RPMI8226 (cell line): ENCODE measurements around the gene CHID1.

Experiments used
- DNase-seq: peaks from one replicate; pipeline ENCODE4 v3.0.0-alpha.2; 2015

Gene CHID1

DNA sequence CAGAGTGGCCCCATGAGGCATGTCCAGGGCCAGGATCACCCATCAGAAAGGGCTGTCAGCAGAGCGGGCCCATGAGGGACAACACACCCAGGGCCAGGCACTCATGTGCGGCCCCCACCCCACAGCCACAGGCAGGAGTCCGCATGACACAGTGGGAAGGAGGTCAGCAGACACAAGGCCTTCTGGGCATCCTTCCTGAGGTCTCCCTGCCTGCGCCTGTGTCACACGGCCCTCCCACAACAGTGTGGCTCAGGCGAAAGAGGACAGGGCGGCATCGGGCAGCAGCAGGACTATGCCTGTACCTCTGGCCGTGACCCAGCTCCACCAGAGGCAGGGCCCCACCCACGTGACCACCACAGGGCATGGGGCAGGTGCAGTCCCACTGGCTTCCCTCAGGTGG lies 27.1 kb downstream of the CHID1 start:
- DNase-seq: no peak

DNA sequence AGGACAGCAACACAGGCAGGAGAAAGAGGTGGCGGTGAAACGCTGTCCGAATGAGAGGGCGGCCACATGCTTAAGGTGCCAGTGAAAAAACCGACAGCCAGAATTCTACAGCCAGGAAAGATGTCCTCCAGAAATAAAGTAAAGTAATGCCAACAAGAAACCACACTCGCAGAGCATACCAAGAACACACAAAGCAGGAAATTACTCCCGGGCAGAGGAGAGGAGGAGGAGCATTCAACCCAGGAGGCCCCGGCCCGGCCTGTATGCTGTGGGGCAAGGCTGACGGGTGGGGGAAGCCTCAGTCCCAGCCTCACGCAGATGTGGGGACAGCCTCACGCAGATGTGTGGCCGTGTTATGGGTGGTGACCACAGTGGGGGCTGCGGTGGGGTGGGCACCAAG lies 28.0 kb downstream of the CHID1 start:
- DNase-seq: no peak

DNA sequence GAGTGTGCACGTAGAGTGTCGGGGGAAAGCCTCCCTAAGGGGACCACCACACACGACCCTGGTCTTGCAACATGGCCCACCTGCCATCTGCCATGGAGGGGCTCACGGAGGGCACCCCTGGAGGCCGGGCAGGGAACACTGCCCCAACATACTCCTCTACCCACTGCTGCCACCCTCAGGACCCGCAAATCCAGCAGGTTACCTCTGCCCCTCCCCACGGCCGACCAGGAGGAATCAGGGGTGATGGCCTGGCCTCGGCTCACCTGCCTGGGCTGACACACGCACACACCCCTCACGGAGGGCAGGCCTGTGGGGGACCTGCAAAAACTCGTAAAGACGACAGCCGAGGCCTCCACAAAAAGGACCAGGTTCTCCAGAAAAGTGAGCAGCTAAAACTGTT lies 30.2 kb downstream of the CHID1 start:
- no peak for DNase-seq

DNA sequence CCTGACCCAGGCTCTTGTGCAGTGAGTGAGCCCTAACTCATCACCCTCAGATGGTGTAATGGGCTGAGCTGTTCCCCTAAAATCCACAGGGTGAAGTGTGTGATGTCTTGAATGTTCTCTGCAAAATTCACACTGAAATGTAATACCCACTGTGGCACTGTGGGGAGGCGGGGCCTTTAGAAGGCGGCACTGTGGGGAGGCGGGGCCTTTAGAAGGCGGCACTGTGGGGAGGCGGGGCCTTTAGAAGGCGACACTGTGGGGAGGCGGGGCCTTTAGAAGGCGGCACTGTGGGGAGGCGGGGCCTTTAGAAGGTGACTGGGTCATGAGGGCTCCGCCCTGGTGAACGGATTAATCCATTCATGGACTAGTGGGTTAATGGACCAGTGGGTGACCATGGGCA lies 33.0 kb downstream of the CHID1 start:
- no peak for DNase-seq

DNA sequence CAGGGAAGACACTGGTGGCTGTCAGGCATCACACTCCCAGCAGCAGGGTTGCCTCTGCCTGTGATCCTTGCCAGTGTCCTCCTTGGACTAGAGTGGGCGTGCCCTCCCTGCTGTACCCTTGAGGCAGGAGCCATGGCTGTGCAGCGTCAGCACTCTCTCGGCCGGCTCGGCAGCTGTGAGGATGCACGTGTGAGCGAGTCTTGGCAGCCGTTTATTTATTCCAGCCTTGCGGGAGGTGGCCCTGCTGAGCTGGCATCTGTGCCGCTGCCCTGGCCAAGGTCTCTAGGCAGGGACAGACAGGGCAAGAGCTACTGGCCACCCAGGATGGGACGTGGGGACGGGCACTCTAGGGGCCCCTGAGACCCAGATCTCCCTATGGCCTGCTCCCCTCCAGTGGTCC lies 34.1 kb downstream of the CHID1 start:
- DNase-seq: no peak

DNA sequence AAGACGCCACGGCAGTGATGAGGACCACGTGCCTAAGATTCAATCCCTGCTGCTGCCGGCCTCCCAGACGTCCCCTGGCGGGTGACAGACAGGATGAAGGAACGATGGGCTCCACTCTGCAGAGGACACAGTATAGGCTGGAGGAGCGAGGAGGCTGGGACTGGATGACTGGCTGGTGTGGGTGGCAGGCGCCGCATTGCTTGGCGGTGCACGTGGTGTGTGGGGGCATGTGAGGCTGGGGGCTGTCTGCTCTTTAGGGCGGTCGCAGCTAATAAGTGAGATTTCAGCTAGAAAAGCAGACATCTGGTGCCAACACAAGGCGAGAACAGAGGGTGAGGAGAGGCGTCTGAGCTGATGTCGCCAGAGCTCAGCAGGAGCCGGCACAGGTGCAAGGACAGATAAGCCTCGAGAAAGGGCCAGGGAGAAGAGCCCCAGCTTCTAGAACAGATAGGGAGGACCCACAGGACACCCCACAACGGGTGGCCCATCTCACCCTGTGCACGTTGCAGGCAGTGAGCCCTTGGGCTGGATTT lies 34.8 kb downstream of the CHID1 start:
- no peak for DNase-seq

DNA sequence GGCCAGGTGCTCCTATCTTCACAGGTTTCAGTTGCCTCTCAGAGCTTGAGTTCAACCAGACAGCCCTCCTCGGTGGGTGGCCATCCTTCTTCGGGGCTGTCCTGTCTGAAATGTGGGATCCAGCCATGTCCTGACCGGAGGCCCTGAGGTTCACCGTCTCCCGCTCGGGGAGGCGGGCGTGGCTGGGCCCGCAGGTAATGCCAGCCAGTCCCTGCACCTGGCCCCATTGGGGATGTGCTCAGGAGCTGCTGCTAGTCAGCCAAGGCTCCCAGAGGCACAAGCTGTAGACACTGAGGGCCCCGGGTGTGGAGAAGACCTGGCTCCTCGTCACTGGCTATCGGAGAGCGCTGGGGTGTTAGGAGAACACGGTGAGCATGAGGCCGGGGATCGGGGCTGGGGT lies 35.4 kb downstream of the CHID1 start:
- no peak for DNase-seq

DNA sequence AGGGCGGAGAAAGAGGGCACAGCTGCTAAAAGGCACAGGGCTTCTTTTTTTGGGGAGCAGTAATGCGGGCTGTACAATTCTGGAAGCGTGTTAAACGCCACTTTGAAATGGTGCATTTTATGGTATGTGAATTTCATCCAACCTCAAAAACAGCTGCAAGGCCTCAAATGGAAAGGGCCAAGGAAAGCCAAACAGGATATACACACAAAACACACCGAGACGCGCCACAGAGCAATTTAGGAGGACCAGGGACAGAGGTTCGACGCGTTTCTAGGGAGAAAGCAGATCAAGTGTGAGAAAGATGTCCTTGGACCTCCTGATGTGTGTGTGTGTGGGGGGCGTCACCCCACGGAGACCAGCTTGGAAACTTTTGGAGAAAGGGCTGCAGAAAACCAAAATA lies 36.9 kb downstream of the CHID1 start:
- no peak for DNase-seq

DNA sequence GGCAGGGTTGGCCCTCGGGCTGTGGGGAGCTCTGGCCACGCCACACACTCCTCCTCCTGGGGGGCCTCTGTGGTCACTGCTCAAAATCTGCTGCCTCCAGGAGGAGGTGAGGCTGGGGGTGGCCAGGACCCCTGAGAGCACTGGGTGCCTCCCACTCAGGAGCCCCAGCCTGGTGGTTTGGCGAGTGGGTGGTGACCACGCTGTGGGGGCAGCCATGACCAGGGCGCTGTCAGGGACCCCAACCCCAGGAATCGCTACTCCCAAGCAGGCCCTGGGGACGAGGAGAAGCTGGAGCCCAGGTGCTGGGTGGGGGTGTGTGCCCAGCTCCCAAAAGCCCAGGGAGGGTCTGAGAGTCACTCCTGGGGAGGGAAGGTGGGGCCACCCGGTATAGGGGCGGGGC lies 37.8 kb downstream of the CHID1 start:
- no peak for DNase-seq

DNA sequence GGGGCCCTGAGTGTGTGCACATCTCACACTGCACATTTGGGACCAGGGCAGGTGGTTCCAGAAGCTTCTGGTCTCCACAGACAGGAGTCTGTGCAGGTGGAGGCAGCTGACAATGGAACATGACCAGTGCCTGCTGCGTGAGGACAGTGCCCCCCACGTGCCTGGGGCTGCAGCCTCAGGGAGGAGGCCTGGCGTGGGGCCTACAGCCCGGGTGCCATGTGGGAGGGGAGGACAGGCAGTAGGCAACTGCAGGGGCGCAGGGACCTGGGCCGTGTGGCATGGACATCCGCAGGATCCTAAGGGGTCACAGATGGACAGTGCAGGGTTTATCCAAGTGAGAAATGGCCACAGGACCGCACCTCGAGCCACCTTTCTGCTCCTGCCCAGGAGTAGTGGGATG lies 39.1 kb downstream of the CHID1 start:
- DNase-seq: no peak

DNA sequence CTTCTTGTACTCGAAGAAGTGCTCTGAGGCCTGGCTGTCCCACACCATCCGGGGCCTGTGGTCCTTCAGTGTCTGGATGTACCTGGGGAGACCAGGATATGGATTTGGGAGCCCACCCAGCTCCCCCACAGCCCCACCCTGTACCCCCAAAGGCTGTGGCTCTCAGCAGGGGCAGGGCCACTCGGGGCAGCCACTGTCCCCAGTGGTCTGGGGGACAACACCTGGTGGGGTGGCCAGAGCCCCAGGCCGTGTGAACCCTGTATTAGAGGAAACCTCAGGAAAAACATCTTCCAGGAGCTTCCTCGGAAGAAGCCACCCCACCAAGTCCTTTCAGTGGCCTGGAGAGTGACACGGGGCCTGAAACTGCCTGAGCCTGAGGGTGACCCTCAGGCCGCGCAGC lies 40.2 kb downstream of the CHID1 start:
- no peak for DNase-seq

DNA sequence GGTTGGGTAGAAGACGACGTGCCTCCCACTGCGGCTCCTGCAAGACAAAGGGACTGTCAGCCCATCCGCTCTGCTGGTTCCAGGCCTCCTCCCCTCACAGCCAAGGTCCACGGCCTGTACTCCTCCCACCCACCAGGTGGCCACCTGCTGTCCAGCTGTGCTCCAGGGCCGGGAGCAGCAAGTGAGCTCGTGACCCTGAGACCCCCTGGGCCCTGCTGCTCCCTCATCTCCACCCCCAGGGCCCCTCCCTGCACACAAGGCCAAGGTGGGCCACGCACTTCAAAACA lies 40.5 kb downstream of the CHID1 start:
- no peak for DNase-seq

DNA sequence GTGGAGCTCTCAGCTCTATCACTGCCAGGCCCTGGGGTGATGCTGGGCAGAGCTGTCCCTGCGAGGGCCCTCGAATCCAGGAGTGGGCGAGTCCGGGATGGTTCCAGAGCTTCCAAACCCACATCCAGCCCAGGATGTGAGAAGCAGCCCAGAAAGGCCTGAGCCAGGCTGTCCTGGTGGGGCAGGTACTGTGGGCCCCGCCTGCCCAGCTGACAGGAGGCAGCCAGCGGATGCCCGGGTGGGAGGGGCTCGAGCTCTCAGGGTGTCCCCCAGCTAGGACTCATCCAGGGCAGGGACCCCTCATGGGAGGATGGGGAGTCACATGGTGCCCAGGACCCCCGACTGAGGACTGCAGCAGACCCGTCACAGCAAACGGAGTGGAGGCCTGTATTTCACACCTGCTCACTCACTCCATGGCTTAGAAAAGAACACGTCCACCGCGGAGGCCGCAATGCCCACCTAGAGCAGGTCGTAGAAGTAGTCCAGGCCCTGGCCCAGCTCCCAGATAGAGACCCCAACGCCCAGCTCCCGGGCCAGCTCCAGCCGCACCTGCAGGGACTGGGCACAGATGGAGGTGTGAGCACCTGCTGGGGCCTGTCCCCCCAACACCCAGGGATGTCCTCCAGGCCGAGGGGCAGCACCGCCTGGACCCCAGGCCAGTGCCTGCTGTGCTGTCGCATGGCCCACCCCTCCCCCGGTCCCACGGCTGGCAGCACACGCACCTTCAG lies 41.0 kb downstream of the CHID1 start:
- no peak for DNase-seq

DNA sequence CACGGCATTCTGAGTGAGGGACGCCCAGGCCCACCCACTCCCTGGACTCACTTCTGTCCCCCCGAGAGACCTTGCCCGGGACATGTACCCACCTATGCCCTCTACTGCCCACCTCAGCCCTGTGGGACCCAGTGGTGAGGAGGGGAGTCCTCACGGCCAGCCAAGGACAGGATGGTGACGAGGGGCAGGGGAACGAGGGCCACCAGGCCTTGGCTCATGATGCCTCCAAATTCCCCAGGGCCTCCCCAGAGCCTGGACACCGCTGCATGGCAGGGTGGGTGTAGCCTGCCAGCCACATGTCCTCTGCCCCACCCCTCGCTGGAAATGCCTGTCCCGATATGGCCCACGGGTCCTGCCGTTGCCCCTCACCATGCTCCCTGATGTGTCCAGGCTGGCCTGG lies 41.8 kb downstream of the CHID1 start:
- DNase-seq: no peak

DNA sequence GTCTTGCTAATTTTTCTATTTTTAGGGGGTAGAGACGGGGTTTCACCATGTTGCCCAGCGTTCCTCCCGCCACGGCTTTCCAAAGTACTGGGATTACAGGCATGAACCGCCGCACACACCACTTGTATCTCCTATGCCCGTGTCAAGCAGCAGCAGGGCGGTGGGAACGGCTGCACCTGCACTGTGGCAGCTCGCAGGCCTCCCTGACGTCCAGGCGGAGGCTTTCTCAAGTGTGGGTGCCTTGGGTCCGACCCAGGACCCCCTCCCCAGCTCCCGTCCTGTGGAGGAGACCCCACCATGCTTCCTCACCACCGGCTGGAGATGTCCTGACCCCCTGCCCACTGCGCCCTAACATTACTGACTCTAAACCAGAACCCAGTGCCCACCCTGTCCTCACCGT lies 42.2 kb downstream of the CHID1 start:
- no peak for DNase-seq

DNA sequence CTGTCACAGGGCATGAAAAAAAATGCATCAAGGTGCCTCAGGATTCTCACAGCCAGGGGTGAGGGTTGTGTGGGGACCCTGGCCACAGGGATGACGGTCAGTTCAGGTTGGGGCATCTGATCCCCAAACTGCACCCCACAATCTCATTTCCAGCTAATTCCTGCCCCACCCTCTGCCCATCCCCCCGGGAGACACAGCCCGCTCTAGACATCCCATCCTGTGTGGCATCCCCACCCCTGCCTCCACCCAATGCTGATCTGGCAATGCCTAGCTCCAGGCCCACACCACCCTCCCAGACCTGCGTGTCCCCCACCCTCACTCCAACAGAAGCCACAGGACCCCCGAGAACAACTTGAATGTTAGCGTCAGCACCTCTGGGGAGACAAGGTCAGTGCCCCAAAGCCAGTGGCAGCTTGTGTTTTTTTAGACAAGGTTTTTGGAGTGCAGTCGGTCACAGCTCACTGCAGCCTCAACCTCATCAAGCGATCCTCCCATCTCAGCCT lies 42.7 kb downstream of the CHID1 start:
- no peak for DNase-seq

DNA sequence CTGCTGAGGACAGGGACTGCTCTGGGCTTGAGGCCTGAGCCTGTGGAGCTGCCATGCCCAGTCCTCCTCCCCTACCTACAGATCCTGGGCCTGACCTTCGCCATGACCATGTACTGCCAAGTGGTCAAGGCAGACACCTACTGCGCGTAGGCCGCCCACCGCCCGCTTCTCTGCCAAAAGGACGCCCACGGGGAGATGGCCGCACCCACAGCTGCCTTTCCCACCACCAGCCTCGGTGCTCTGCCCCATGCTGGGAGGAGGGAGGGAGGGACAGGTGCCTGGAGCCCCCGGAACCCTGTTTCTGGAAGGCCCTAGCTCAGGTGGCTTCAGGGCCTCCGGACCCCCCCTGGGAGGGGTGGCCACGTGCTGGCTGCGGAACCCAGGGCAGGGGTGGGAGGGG lies 44.1 kb downstream of the CHID1 start:
- DNase-seq: no peak

DNA sequence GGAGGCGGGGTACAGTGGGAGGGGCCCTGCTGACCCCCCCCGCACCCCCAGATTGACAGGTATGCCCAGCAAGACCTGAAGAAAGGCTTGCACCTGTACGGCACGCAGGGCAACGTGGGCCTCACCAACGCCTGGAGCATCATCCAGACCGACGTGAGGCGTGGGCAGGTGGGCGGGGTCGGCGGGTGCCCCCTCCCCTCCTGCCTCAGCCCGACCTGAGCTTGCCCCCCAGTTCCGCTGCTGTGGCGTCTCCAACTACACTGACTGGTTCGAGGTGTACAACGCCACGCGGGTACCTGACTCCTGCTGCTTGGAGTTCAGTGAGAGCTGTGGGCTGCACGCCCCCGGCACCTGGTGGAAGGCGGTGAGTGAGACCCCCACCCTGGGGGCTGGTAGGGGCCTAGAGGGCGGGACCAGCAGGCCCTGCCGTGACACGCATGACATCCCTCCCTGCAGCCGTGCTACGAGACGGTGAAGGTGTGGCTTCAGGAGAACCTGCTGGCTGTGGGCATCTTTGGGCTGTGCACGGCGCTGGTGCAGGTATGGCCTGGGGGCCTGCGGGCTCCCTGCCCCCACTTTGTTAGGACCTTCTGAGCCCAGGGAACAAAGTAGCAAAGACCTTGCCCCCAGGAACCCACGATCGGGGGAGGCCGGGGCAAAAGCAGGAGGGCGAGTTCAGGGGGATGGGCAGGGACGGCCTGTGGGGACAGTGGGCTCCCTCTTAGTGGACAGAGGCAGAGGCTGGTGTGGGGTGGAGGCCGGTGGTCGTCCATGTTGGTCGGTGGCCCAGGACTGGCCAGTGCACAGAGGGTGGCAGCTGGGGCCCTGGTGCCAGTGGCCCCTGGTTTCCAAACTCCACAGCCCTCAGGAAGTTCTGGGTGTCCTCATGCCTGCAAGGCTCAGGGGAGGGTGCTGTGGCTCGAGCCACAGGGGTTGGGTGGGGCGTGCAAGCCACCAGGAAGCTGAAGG lies 44.9 kb downstream of the CHID1 start:
- no peak for DNase-seq

DNA sequence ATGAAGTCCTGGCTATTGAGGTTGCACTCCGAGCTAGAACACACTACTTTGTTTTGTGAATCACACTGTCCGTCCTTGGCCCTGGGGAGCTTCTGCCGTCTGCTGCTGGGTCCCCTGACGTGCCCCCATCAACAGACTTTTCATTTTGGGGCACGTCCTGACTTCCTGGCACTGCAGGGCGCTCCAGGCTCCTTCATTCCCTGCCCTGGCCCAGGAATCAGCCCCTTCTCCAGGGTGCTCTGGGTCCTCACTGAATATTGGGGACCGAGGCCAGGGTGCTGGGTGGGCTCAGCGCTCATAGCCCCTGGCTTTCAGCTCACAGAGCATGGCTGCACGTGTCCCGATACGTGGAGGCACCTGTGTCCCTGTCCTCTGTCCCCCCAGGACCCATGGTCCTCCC lies 45.7 kb downstream of the CHID1 start:
- DNase-seq: no peak

DNA sequence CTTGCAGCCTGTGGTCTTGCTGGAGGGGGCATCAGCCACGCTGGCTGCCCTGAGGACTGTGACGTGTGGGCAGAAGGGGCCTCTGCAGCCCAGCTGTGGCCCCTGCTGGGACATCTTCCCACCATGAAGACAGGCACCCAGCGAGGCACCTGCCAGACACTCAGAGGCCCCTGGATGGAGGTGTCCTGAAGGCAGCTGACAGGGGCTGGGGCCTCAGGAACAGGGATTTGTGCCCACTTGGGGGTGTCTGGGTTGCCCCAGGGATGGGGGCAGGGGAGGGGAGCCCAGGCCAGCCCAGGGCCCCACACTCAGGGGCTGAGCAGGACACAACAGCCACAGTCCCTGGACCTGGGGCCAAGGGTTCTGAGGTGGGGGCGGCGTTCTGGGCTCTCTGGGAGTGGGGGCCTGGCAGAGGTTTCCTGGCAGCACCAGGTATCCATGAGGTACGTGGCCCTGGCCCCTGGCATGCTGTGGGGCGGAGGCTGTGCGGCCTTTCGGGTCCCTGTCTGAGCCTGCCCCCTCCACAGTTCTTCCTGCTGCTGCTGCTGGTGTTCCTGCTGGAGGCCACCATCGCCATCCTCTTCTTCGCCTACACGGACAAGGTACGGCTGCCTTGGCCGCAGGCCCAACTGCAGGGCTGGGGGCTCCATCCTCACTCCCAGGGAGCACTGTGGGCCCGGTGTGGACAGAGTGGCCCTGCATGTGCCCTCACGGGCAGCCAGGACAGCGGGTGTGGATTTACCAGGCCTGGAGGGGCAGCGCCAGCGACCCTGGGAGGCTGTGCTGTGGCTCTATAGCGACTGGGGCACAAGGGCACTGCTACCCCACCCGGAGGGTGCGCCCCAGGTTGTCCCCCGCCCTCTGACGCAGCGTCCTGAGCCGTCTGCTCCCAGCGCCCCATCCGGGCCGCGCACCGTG lies 46.4 kb downstream of the CHID1 start:
- no peak for DNase-seq

DNA sequence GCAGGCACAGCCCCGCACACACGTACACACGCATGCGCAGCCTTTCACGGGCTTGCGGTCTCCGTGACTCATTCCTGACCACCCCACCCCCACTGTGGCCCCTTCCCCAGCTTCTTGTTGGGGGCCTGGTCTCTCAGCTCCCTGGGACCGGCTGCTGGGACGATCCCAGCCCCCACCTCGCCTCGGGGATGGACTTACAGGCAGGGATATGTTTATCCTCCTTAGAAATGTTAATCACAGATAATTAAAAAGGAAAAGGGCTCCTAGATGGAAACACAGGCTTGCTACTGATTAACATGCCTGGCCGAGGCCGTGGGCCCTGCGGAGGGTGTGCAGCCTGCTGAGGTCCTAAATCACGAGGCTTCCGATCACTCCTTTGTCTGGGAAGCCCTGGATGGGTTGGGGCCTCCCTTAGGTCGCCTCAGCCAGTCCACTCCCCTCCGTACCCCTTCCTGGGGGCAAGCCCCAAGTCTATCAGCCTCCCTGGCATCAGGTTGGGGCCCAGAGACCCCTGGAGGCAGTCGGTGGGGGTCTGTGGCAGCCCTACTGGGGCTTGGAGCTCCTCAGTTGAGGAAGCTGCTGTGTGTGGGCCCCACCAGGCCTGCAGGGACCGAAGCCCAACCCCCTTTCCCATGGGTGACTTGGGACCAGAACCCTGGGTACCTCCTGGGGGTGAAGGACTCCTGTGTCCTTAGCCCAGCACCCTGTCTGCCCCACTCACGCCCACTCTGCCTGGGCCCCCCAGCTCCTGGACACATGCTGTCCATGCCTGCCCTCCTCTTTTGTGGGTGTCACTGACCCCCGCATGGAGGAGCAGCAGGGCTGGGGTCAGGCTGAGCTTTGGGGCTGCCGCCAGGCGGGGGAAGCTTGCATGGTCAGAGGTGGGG lies 47.3 kb downstream of the CHID1 start:
- DNase-seq: no peak

DNA sequence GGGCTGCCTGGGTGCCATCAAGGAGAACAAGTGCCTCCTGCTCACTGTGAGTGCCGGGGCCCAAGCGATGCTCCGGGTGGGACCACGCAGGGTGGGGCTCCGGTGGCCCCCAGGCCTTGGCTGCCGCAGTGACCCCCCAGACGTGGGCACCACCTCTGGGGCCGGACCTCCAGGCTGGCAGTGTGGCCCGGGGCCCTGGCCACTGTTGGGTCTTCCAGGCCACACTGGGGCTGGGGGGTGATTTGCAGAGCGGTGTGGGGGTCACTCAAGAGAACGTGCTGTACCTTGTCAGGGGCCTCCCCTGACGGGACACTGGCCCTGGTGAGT lies 48.0 kb downstream of the CHID1 start:
- no peak for DNase-seq
